ENCODE measurements around the gene KLC1. TPM values are rescaled to one million over a fixed set of nuclear protein-coding genes. Genes with fewer than 3 reads are reported as not detected.

The KLC1 gene
- total and polyA plus RNA-seq, 2 of the 8 experiments (the other 6 are each of a cell fraction or from before 2014, with no cell fraction given) = 84.6 to 134 TPM

DNA sequence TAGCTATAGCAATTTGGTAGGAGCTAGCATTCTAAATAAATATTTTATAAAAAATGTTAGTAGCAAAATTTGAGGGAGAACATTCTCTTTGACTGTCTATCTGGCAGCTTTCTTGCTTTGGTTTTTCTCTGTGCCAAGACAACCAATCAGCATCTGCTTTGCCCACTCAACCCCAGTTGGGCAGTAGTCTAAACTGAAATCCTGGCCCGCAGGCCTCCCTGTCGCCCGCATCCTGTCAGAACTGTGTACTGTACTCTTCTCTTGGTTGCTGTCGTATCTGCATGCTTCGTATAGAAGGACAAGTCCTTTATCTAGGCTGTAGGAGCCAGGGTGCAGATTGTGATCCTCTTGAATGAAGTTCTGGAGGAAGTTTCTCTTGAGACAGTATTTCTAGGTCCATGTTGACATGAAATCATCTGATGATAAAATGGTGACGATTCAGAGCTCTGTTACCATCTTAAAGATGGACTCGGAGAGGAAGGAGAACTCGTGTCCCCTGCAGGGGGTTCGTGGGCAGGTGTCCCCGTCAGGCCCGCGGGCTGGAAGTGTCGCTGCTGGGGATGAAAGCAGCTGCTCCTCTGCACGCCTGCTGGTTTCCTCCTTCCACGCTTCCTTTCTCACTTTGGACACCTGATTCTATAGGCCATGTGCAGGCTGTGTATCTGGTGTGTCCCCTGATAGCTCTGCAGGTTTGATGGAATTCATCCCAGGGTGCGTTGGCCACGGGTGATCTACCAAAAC lies 51.6 kb downstream of the KLC1 start:
- no peak for DNase-seq (ENCODE audit: low read depth in 1 of 2, low spot score in 2 of 2)
- no peak for FAIRE-seq
- no peak overlapping the region for H3K4me3 ChIP-seq (ENCODE audit: extremely low read depth in 1 of 4, insufficient read depth in 2 of 4, low read depth in 3 of 4, low read length in 4 of 4)
- no peak overlapping the region for H4K91ac ChIP-seq (replicated peaks; ENCODE audit: insufficient read length, low read length)
- H3K79me1 ChIP-seq (ENCODE audit: low read depth, low read length) = no peaks in the 10 kb centered on the region
- no peak overlapping the region for H3K4ac ChIP-seq (replicated peaks; ENCODE audit: insufficient read length, low read depth, low read length)
- TF ChIP-seq, protein P1, sequence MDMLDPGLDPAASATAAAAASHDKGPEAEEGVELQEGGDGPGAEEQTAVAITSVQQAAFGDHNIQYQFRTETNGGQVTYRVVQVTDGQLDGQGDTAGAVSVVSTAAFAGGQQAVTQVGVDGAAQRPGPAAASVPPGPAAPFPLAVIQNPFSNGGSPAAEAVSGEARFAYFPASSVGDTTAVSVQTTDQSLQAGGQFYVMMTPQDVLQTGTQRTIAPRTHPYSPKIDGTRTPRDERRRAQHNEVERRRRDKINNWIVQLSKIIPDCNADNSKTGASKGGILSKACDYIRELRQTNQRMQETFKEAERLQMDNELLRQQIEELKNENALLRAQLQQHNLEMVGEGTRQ (IDR thresholded peaks at IDR 0.05; ENCODE audit: low read length) = no peak
- TF ChIP-seq RAD21 (IDR thresholded peaks at IDR 0.05 in 1 of 2, conservative IDR thresholded peaks at IDR 0.05 in 1 of 2; ENCODE audit: low read depth in 2 of 2, low read length in 2 of 2) = no peak
- no peak for TF ChIP-seq JUND (IDR thresholded peaks at IDR 0.05; ENCODE audit: low read length)
- no peak for TF ChIP-seq SIX5 (IDR thresholded peaks at IDR 0.05; ENCODE audit: low read depth, low read length)
- TF ChIP-seq KDM4A (IDR thresholded peaks at IDR 0.05; ENCODE audit: low read depth, low read length, severe bottlenecking) = no peak
- no peak for TF ChIP-seq NRF1 (IDR thresholded peaks at IDR 0.05; ENCODE audit: low read depth, low read length)
- no peak for TF ChIP-seq EP300 (IDR thresholded peaks at IDR 0.05; ENCODE audit: borderline replicate concordance in 1 of 2, low read depth in 2 of 2, low read length in 2 of 2)
- TF ChIP-seq FOSL1 (IDR thresholded peaks at IDR 0.05; ENCODE audit: insufficient read depth, low read depth, low read length) = no peak
- no peak overlapping the region for H4K8ac ChIP-seq (ENCODE audit: extremely low read depth, insufficient read depth, low read length)
- no peak overlapping the region for H3K23ac ChIP-seq (ENCODE audit: insufficient read length)
- H2BK15ac ChIP-seq (ENCODE audit: low read length) = no peak overlapping the region
- no peak overlapping the region for H3K18ac ChIP-seq (ENCODE audit: extremely low read depth, low read length)
- no peaks in the 10 kb centered on the region for H3K4me1 ChIP-seq (replicated peaks in 1 of 4; ENCODE audit: control insufficient read depth in 3 of 4, insufficient read depth in 4 of 4, low read length in 3 of 4)
- no peak overlapping the region for H3K4me2 ChIP-seq (ENCODE audit: insufficient read depth in 1 of 2, low read depth in 2 of 2, low read length in 2 of 2)
- POLR2A ChIA-PET (ENCODE audit: partially characterized antibody) = interaction anchor here (1.1 to 1.6 kb wide), 3 partner anchors 23 to 32 kb away, joined by 3 to 4 read pairs (median 4); no protein-coding TSS in a partner anchor
- H2BK120ac ChIP-seq (replicated peaks; ENCODE audit: low read depth, low read length) = no peak overlapping the region
- no peak overlapping the region for H3K56ac ChIP-seq (replicated peaks; ENCODE audit: insufficient read length, low read depth, low read length)
- H2AK5ac ChIP-seq (ENCODE audit: low read depth, low read length) = no peak overlapping the region
- H3K27ac ChIP-seq (ENCODE audit: low read depth, low read length) = no peak overlapping the region
- no peaks in the 10 kb centered on the region; a peak in 1 of 4 replicates for H3K79me2 ChIP-seq (ENCODE audit: control insufficient read depth in 1 of 2, insufficient read depth in 2 of 2, low read length in 2 of 2)
- no peaks in the 10 kb centered on the region for H3K9me3 ChIP-seq (ENCODE audit: insufficient read depth in 2 of 2, low read depth in 1 of 2, low read length in 1 of 2)
- no peak overlapping the region for H2BK12ac ChIP-seq (ENCODE audit: low read depth, low read length)
- H4K20me1 ChIP-seq (replicated peaks in 1 of 2; ENCODE audit: control insufficient read depth in 1 of 2, insufficient read depth in 2 of 2, low read length in 2 of 2) = peaks cover 3 to 13% of the 10 kb centered on the region in 2 experiments
- WGBS, 2 experiments (ENCODE audit: extremely low coverage in 1 of 2, insufficient coverage in 1 of 2, insufficient read length in 1 of 2, insufficient replicate concordance in 2 of 2, low coverage in 1 of 2, low lambda C conversion rate in 2 of 2, missing lambda C conversion rate in 1 of 2) = 89% methylated on average over 17 of the region's 17 CpGs; no CpG with 5 or more reads in 1 of the 2 experiments
- no peaks in the 10 kb centered on the region for H3K27me3 ChIP-seq (replicated peaks in 1 of 4; ENCODE audit: control insufficient read depth in 3 of 4, extremely low read depth in 1 of 4, insufficient read depth in 3 of 4, low read length in 3 of 4)
- peaks cover 33 to 72% (median 50%) of the 10 kb centered on the region in 4 experiments for H3K36me3 ChIP-seq (ENCODE audit: control insufficient read depth in 2 of 4, insufficient read depth in 4 of 4, low read length in 3 of 4)
- H2AFZ ChIP-seq (ENCODE audit: low read length) = no peak overlapping the region
- no peak overlapping the region for H3K9ac ChIP-seq (replicated peaks in 1 of 4; ENCODE audit: extremely low read depth in 1 of 4, low read depth in 3 of 4, low read length in 3 of 4)
- H2BK5ac ChIP-seq (ENCODE audit: low read depth, low read length) = no peak overlapping the region
- no peaks in the 10 kb centered on the region for H3K23me2 ChIP-seq (ENCODE audit: low read depth, low read length)
- H4K5ac ChIP-seq (ENCODE audit: insufficient read length, low read depth, low read length) = no peak overlapping the region
- H2BK20ac ChIP-seq (ENCODE audit: low read length) = no peak overlapping the region
- CTCF ChIA-PET (ENCODE audit: partially characterized antibody) = interaction anchor here (0.6 to 2.3 kb wide), 13 partner anchors 9 to 265 kb away, joined by 3 to 13 read pairs (median 3); no protein-coding TSS in a partner anchor
- H3K14ac ChIP-seq (ENCODE audit: insufficient read length) = no peak overlapping the region
